Activated T-helper 1 cell treated with anti-CD3 and anti-CD28 coated beads, Interleukin-2, amount 50 U/mL, for 16 hours (primary cell): Measurements from ENCODE around the gene MYNN.

Experiments used
- DNase-seq, 2 donors: peaks; one replicate each; pipeline ENCODE4 v3.0.0-alpha.2; 2020; ENCODE audit warnings: low read depth in 1 of 2, low spot score in 1 of 2

Gene MYNN

DNA sequence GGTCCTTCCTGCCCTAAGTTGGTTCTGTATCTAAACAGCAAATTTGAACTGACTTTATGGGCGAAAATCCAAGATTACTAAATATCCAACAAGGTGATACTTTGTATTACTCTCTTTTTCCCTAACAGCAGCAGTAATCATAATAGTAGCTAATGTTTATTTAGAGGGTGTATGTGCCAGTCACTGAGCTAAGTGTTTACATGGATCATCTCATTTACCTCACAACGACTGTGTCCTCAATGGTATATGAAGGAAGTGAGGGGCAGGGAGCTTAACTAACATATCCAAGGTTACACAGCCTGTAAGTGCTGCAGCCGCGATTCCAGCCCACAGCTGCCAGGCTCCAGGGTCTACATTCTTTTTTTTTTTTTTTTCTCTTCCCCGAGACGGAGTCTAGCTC, 49.8 kb downstream of the MYNN start:
- DNase-seq, result no peak

DNA sequence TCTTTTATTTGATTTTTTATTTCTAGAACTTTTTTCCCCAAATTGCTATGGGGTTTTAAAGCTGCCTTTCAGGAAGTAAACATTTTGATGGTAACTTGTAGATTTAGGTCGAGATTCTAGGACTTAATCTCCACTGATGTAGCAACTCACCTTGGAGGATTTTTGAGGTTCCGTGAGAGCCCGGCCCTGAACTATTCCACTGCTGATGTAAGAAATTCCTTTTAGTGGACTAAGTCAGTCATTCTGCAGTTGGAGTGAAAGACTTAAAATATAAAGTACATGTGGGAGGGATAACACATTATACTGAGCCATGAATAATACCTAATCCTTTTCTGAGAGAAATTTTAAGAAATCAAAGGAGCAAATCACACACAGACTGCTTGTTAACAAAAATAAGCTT, 52.1 kb downstream of the MYNN start:
- no peak for DNase-seq

DNA sequence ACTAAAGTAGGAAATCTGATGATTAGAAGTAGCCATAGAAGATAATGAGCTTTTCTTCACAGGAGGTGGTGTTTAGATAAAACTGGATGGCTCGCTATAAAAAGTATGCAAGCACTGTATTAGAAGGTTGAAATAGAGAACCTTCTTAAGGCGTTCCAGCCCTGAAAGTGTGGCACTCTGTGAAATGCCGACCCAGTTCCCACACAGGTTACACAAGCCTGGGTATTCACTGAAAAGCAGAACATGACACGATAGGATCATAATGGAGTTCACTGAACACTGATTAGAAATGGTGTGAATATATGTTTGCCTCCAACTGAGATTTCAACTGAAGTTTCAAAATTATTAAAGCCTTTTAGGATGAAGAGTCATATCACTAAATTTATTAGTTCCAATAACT, 54.5 kb downstream of the MYNN start:
- no peak for DNase-seq

DNA sequence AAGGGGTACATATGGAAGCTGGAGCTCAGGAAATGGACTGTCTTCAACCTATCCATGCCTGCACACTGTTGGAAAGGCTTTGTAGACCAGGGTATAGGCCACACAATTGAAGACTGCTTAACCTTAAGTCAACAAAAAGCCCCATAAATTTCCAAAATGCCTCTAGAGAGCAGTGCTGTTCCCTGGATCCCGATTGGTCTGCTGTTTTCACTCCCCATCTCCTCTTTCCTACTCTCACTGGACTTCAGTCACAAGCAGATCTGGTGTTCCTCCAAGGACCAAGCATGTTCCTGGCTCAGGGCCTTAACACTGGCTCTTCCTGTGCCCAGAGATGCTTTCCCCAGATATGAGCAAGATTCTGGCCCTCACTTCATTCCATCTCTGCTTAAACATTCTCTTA, 62.3 kb downstream of the MYNN start:
- DNase-seq, result no peak

DNA sequence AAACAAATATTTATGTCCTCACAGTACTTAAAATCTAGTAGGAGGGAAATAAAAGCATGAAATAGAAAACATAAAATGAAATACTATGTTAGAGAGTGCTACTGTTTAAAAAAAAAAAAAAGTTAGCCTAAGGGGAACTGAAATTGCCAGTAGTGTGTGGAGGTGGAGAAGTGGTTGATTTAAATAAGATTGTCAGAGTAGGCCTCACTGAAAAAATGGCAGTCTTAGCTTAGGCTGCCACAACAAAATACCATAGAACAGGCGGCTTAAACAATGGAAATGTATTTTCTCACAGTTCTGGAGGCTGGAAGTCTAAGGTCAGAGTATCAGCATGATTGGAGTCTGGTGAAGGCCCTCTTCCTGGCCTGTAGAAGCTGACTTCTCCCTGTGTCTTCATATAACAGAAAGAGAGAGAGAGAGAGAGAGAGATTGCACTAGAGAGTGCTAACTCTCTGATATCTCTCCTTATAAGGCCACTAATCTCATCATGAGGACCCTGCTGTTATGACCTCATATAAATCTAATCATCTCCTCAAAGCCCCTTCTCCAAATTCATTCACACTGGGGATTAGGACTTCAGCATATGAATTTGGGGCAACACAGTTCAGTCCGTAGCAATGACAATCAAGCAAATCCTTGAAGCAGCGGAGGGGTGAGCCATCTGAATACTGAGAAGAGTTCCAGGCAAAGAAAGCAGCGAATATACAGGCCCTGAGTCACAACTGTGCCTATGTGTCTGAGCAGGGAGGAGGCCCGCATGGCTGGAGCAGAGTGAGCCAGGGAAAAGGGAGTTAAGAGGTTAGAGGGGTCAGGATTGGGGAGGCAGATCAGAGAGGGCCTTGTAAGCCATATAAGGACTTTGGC, 63.1 kb downstream of the MYNN start:
- no peak for DNase-seq

DNA sequence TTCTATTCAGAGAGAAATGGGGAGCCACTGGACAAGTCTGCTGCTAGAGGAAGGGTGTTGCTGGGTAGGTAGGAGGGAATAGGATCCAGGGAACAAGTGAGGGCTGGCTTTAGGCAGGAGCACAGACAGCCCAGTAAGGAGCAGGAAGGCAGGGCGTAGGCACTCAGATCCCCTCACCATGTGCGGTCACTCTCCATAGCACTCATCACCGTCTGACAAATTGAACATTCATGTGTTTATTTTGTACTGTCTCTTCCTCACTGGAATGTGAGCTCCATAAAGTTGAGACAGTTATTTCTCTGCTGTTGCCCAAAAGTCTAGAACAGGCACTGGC, 63.7 kb downstream of the MYNN start:
- no peak for DNase-seq

DNA sequence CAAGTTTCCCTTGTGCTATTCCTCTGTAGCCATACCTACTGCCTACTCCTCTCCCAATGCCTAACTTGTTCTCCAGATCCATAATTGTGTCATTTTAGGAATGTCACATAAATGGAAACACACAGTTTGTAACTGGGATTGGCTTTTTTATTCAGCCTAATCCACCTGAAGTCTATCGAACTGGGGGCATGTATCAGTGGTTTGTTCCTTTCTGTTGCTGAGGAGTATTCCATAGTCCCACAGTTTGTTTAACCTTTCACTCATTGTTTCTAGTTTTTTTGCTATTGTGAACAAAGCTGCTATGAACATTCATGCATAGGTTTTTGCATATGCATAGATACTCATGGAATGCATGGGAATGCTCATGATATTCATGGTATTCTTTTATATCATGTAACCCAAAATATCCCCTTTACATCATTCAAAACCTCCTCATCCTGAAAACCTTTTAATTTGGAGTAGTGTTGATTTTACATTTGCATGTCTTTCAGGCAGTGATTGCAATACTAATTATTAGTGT, 65.4 kb downstream of the MYNN start:
- DNase-seq, result no peak
